ENCODE results near the gene AUTS2.

DNA sequence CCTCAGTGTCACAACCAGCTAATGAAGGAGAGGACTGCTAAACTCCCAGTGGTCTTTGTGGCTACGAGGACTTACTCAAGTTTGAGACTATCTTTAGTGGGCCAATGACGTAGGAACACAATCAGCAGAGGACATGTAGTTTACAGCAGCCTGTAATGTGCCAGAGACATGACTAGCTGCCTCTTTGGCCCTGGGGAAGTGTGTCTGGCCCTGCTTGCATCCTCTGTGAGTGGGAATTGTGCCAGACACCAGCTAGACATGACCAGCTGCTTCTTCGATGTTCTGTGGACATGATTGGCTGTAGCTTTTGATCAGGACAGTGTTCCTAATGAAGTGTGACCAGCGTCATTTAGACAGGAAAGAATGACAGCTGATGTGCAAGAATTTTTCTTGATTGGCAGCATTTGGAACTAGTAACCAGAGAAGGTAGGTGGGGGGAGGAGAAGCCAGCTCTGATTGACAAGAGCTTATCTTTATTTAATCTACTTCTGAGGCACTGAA is 141.7 kb downstream of the AUTS2 start:
- TF ChIP-seq, protein P1, sequence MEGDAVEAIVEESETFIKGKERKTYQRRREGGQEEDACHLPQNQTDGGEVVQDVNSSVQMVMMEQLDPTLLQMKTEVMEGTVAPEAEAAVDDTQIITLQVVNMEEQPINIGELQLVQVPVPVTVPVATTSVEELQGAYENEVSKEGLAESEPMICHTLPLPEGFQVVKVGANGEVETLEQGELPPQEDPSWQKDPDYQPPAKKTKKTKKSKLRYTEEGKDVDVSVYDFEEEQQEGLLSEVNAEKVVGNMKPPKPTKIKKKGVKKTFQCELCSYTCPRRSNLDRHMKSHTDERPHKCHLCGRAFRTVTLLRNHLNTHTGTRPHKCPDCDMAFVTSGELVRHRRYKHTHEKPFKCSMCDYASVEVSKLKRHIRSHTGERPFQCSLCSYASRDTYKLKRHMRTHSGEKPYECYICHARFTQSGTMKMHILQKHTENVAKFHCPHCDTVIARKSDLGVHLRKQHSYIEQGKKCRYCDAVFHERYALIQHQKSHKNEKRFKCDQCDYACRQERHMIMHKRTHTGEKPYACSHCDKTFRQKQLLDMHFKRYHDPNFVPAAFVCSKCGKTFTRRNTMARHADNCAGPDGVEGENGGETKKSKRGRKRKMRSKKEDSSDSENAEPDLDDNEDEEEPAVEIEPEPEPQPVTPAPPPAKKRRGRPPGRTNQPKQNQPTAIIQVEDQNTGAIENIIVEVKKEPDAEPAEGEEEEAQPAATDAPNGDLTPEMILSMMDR (conservative IDR thresholded peaks at IDR 0.05 in 1 of 2, IDR thresholded peaks at IDR 0.05 in 1 of 2; ENCODE audit: low read depth in 1 of 2, low read length in 2 of 2) = no peak
- TF ChIP-seq EZH2 (IDR thresholded peaks at IDR 0.05; ENCODE audit: low read length, missing control alignments) = no peak
